ENCODE measurements around the gene JPT2. TPM values are rescaled to one million over a fixed set of nuclear protein-coding genes. Genes with fewer than 3 reads are reported as not detected.

JPT2 gene
- total RNA-seq, 1 donor from 2014 or later = 48.7 TPM

GRCh38 chr16:1708768-1709180 is 30.7 kb downstream of the JPT2 start:
- H3K27ac Mint-ChIP-seq = no peak overlapping the region
- intact Hi-C loops (cut with micrococcal nuclease) = loop anchor here (5.0 kb wide), 2 partner anchors 96 to 286 kb away; partner anchors contain the start of genes CRAMP1, IFT140 and UQCC4
- no peaks in the 10 kb centered on the region for H3K9me3 Mint-ChIP-seq
- DNase-seq = no peak
- H3K4me1 Mint-ChIP-seq = peaks cover 63% of the 10 kb centered on the region
- no peak for TF ChIP-seq CTCF (IDR thresholded peaks at IDR 0.05)
- H3K36me3 Mint-ChIP-seq (ENCODE audit: low read depth) = peaks cover 34% of the 10 kb centered on the region
- no peak for ATAC-seq (ENCODE audit: low read depth)
- no peak overlapping the region for H3K4me3 Mint-ChIP-seq
- CTCF ChIA-PET = no interaction called here
- POLR2A ChIA-PET = interaction anchor here (0.6 to 1.2 kb wide), 3 partner anchors 9 to 64 kb away, joined by 3 to 4 read pairs (median 3); partner anchors contain the start of genes EME2 and MRPS34
- no peaks in the 10 kb centered on the region for H3K27me3 Mint-ChIP-seq

- Mint-ChIP-seq H3K4me3 (no peak overlapping the region), H3K4me1 (peaks cover 68% of the 10 kb centered on the region), H3K27me3 (no peaks in the 10 kb centered on the region), H3K27ac (no peak overlapping the region), H3K9me3 (no peaks in the 10 kb centered on the region), H3K36me3 (ENCODE audit: low read depth) (peaks cover 39% of the 10 kb centered on the region)
- DNase-seq (no peak), ATAC-seq (ENCODE audit: low read depth) (no peak)
- no peak for TF ChIP-seq CTCF (IDR thresholded peaks at IDR 0.05)
- POLR2A ChIA-PET = interaction anchor here (1.1 to 1.2 kb wide), 2 partner anchors 8 to 10 kb away, joined by 3 to 4 read pairs; no protein-coding TSS in a partner anchor
- intact Hi-C loops (cut with micrococcal nuclease) = loop anchor here (5.0 kb wide), 2 partner anchors 97 to 287 kb away; partner anchors contain the start of genes CRAMP1, IFT140 and UQCC4
- CTCF ChIA-PET = no interaction called here
Observed at GRCh38 chr16:1709356-1709755, 31.3 kb downstream of the JPT2 start.

- no peaks in the 10 kb centered on the region for H3K9me3 Mint-ChIP-seq
- CTCF ChIA-PET = interaction anchor here (0.9 to 1.4 kb wide), 2 partner anchors 9 to 13 kb away, joined by 3 to 5 read pairs; no protein-coding TSS in a partner anchor
Observed at GRCh38 chr16:1710811-1711507, 32.9 kb downstream of the JPT2 start.

GRCh38 chr16:1712791-1713261 is 34.7 kb downstream of the JPT2 start:
- Mint-ChIP-seq H3K4me3 (peak overlapping the region; percentile 70), H3K36me3 (ENCODE audit: low read depth) (peaks cover 30% of the 10 kb centered on the region), H3K27me3 (no peaks in the 10 kb centered on the region), H3K27ac (peak overlapping the region; percentile 94), H3K9me3 (no peaks in the 10 kb centered on the region), H3K4me1 (peaks cover 78% of the 10 kb centered on the region)
- ATAC-seq (ENCODE audit: low read depth) = no peak
- DNase-seq = no peak
- no peak for TF ChIP-seq CTCF (IDR thresholded peaks at IDR 0.05)
- ChIA-PET CTCF (no interaction called here), POLR2A (interaction anchor here (0.8 to 1.7 kb wide), 7 partner anchors 12 to 403 kb away, joined by 3 to 9 read pairs (median 5); partner anchors contain the start of genes CRAMP1, IFT140, JPT2 and UBE2I)
- intact Hi-C loops (cut with micrococcal nuclease) = no loop called here

More at GRCh38 chr16:1710811-1711507, 32.9 kb downstream of the JPT2 start:
- ATAC-seq (ENCODE audit: low read depth) (no peak), DNase-seq (no peak)
- Mint-ChIP-seq H3K4me1 (peaks cover 75% of the 10 kb centered on the region), H3K27ac (no peak overlapping the region), H3K4me3 (no peak overlapping the region), H3K36me3 (ENCODE audit: low read depth) (peaks cover 38% of the 10 kb centered on the region), H3K27me3 (no peaks in the 10 kb centered on the region)
- no peak for TF ChIP-seq CTCF (IDR thresholded peaks at IDR 0.05)
- POLR2A ChIA-PET = interaction anchor here (1.2 to 1.5 kb wide), 2 partner anchors 33 to 290 kb away, joined by 4 to 6 read pairs; partner anchors contain the start of genes JPT2 and UQCC4
- intact Hi-C loops (cut with micrococcal nuclease) = no loop called here

- Mint-ChIP-seq H3K27ac (peak overlapping the region; percentile 94), H3K27me3 (no peaks in the 10 kb centered on the region), H3K4me3 (peak overlapping the region; percentile 70), H3K4me1 (peaks cover 77% of the 10 kb centered on the region), H3K36me3 (ENCODE audit: low read depth) (peaks cover 25% of the 10 kb centered on the region), H3K9me3 (no peaks in the 10 kb centered on the region)
- CTCF ChIA-PET = no interaction called here
- DNase-seq (no peak), ATAC-seq (ENCODE audit: low read depth) (no peak)
- intact Hi-C loops (cut with micrococcal nuclease) = no loop called here
- POLR2A ChIA-PET = interaction anchor here (1.0 to 1.7 kb wide), 8 partner anchors 8 to 404 kb away, joined by 3 to 9 read pairs (median 6); partner anchors contain the start of genes CRAMP1, EME2, IFT140 and JPT2
- no peak for TF ChIP-seq CTCF (IDR thresholded peaks at IDR 0.05)
Observed at GRCh38 chr16:1713331-1713730, 35.3 kb downstream of the JPT2 start.
